ENCODE data around the gene CEMIP. TPM values are rescaled to one million over a fixed set of nuclear protein-coding genes. Genes with fewer than 3 reads are reported as not detected.

CEMIP gene
- polyA plus RNA-seq, 1 experiment, result 221 TPM

DNA sequence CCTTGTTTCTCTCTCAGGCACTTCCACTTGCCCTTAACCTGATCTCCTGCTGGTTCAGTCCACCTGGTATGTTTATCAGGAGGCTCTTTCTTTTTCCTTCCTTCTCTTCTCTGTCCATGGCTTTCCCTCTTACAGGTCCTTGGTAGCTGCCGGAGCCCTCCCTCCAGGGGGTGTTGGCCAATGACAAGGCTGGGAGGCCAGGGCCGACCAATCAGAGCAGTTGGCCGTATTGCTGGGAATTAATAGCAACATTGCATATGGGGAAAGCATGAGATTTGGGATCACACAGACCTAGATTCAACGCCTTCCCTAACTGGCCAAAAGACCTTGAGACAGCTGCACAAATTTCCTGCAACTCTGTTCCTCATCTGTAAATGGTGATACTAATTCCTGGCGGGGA, 62.4 kb downstream of the CEMIP start:
- ChIA-PET CTCF (no interaction called here), POLR2A (no interaction called here)
- Histone ChIP-seq H3K9me3 (ENCODE audit: control insufficient read depth, insufficient read depth, low read length) (no peaks in the 10 kb centered on the region; the same call in 1 of the 2 replicates), H3K27me3 (ENCODE audit: control insufficient read depth, insufficient read depth, low read length) (peaks cover 15% of the 10 kb centered on the region), H3K27ac (ENCODE audit: low read depth, low read length) (no peak overlapping the region), H3K4me3 (ENCODE audit: low read depth, low read length) (no peak overlapping the region)
- DNase-seq (ENCODE audit: low read depth, low spot score), result no peak
- no peak for TF ChIP-seq CTCF (IDR thresholded peaks at IDR 0.05; ENCODE audit: low read depth, low read length)

- ChIA-PET CTCF (interaction anchor here (1.0 to 1.1 kb wide), 2 partner anchors 9 to 124 kb away, joined by 3 read pairs; no protein-coding TSS in a partner anchor), POLR2A (interaction anchor here (0.9 kb wide), 1 partner anchor 47 kb away, joined by 6 read pairs; no protein-coding TSS in a partner anchor)
- no peak overlapping the region for H3K4me3 ChIP-seq (ENCODE audit: low read depth, low read length)
- peak; percentile 20 for DNase-seq (ENCODE audit: low read depth, low spot score)
- peak overlapping the region; percentile 11 for H3K27ac ChIP-seq (ENCODE audit: low read depth, low read length)
- no peaks in the 10 kb centered on the region; the same call in 1 of the 2 replicates for H3K9me3 ChIP-seq (ENCODE audit: control insufficient read depth, insufficient read depth, low read length)
- TF ChIP-seq CTCF (IDR thresholded peaks at IDR 0.05; ENCODE audit: low read depth, low read length), result no peak
- H3K27me3 ChIP-seq (ENCODE audit: control insufficient read depth, insufficient read depth, low read length), result peaks cover 15% of the 10 kb centered on the region
Measured at GRCh38 chr15:80844011-80844732, 65.0 kb downstream of the CEMIP start.

- no peaks in the 10 kb centered on the region for H3K9me3 ChIP-seq (ENCODE audit: control insufficient read depth, insufficient read depth, low read length)
- H3K27me3 ChIP-seq (ENCODE audit: control insufficient read depth, insufficient read depth, low read length), result peaks cover 19% of the 10 kb centered on the region
- no peak for TF ChIP-seq CTCF (IDR thresholded peaks at IDR 0.05; ENCODE audit: low read depth, low read length)
- POLR2A ChIA-PET, result no interaction called here
- H3K27ac ChIP-seq (ENCODE audit: low read depth, low read length), result no peak overlapping the region
- no peak overlapping the region for H3K4me3 ChIP-seq (ENCODE audit: low read depth, low read length)
- CTCF ChIA-PET, result no interaction called here
- DNase-seq (ENCODE audit: low read depth, low spot score), result no peak
Measured at GRCh38 chr15:80846031-80846815, 67.1 kb downstream of the CEMIP start.

DNA sequence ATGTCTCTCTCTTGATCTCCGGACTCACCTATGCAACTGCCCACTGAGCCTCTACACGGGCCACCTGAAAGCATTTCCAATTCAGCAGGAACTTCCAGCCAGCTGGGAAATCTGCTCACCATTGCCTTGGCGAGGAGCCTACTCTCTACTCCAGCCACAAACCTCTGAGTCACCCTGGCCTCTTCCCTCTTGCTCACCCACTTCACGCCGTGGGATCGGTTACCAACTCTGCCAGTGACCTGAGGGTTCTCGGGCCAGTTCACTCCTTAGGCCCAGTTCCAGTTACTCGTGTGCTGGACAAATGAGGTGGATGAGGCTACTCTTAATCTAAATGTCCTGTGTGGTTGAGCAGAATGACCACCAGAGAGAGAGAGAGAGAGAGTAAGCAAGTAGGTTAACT, 70.1 kb downstream of the CEMIP start:
- no peak for TF ChIP-seq CTCF (IDR thresholded peaks at IDR 0.05; ENCODE audit: low read depth, low read length)
- CTCF ChIA-PET, result interaction anchor here (0.5 kb wide), 1 partner anchor 330 kb away, joined by 3 read pairs; no protein-coding TSS in a partner anchor
- Histone ChIP-seq H3K9me3 (ENCODE audit: control insufficient read depth, insufficient read depth, low read length) (no peaks in the 10 kb centered on the region), H3K27me3 (ENCODE audit: control insufficient read depth, insufficient read depth, low read length) (peaks cover 29% of the 10 kb centered on the region), H3K4me3 (ENCODE audit: low read depth, low read length) (no peak overlapping the region), H3K27ac (ENCODE audit: low read depth, low read length) (no peak overlapping the region)
- peak; percentile 66 for DNase-seq (ENCODE audit: low read depth, low spot score)
- POLR2A ChIA-PET, result interaction anchor here (1.1 kb wide), 1 partner anchor 70 kb away, joined by 4 read pairs; the partner anchor contains the start of gene CEMIP
